GM18868 (cell line): ENCODE data around the gene EHBP1.

Source experiments
- ATAC-seq: cut with Tn5 transposase; IDR thresholded peaks from one replicate; pipeline ENCODE4 v1.9.1; 2021; ENCODE audit warnings: mild to moderate bottlenecking, moderate library complexity; ENCODE audit not compliant: unreplicated experiment

The EHBP1 gene

DNA sequence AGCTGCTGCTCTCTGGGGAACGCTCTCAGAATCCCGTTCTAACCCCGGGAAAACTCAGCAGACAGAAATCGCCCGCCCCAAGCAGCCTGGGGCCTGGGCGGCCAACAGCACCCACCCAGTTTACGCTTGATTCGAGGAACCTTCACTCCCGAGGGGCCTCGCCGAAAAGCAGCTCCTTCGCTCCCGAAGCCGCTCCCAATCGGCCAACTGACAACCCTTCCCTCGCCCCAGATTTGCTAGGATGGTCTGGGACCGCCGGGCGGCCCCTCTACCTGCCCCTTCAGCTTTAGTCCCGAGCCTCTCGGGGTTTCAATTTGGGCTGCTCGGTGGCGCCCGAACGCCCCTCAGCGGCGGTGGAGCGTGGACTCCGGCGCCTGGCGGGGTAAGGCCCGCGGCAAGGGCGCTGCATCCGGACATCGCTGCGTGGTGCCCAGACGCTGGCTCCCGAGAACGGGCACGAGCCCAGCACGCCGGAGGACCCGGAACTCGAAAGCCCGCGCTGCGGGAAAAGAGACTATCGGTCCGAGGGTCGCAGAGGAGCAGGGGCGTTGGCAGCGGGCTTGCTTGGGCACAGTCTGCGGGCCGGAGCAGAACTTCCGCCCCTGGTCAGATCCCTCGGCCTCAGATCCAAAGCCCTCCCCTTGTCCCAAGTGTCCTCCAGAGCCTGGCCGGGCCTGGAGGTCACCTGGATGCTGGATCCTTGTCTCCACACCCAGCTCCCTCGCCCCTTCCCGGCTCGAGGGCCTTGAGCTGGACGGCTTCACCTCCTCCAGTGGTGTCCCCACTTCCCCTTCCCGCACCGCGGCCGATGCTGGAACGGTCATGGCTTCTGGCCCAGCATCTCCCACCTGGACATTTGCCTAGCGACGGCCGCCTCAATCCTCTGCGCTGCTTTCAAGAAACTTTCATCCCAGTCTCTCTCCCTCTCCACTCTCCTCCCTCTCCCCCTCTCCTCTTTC, 342.1 kb downstream of the EHBP1 start:
- ATAC-seq = peak; percentile 19

GRCh38 chr2:63048367-63049171, 343.1 kb downstream of the EHBP1 start:
- no peak for ATAC-seq

GRCh38 chr2:63049211-63049969, 343.9 kb downstream of the EHBP1 start:
- ATAC-seq = no peak

- no peak for ATAC-seq
These were observed 344.4 kb downstream of the EHBP1 start for GRCh38 chr2:63049970-63050333.

DNA sequence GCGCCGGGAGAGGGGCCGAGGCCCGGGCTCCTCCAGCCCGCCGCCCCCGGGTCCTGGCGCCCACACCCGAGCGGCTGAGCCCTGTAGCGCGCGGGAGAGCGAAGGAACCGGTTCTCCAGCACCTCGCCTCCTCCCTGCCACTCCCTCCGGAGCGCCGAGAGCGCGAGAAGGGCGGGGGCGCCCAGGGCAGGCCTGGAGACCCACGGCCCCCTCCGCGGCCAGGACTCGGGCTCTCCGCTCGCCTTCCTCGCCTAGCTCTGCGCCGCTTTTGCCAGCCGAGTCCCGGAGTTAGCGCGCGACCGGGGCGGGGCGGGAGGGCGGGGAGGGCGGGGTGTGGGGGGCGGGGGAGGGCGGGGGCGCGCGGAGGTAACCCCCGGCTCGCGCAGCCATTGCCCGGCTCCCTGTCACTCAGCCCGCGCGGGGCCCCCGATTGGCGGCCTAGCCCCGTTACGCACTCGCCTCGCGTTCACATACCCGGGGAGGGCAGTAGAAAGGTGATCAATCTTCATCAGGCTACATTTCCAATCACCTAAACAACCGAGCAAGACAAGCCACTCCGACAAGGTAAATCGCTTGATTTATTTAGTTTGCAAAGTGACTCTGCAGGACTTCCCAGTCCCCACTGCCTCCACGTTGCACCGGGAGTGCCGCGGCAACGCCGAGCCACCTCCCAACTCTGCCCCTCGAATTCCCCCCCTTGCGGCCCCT, 345.0 kb downstream of the EHBP1 start, which contains the start of gene OTX1:
OTX1 (plus strand) TSS at position 497 of the 708 bp plus-strand sequence. CDS start 2,161 bp downstream, outside the sequence.
- peak; percentile 80 for ATAC-seq

DNA sequence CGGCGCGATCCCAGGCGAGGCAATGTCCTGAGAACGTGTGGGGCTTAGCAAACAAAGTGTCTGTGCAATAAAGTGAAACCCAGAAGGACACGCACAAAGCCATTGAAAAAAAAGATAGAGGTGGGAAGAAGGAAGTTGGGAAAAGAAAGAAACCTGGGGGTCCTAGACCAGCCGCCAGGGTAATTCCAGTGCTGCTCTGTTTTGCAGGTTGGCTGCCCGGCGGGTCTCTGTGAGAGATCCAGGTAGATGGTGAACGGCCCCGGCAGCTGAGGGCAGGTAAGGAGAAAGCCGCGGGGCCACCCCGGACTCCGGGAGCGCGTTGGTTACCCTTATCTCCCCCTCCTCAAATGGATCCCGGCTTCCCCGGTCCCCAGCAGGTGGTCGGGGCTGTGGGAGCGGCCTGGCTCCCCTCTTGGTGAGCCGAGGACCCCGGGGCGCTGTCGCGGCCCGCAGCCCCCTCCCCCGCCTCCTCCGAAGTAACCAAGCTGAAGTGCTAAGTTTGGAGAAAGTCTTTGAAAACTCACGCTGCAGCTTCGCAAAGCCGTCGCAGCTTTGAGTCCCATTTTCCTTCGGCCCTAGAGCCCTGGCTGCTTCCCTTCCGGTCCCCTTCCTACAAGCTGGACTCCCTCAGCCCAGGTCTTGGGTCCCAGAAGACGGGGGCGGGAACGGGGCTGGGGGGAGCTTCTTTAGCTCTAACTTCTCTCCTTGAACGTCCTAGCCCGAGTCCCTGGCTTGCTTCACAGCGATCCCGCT, 345.7 kb downstream of the EHBP1 start:
- ATAC-seq = no peak

GRCh38 chr2:63051795-63052333, 346.4 kb downstream of the EHBP1 start:
- ATAC-seq = no peak

DNA sequence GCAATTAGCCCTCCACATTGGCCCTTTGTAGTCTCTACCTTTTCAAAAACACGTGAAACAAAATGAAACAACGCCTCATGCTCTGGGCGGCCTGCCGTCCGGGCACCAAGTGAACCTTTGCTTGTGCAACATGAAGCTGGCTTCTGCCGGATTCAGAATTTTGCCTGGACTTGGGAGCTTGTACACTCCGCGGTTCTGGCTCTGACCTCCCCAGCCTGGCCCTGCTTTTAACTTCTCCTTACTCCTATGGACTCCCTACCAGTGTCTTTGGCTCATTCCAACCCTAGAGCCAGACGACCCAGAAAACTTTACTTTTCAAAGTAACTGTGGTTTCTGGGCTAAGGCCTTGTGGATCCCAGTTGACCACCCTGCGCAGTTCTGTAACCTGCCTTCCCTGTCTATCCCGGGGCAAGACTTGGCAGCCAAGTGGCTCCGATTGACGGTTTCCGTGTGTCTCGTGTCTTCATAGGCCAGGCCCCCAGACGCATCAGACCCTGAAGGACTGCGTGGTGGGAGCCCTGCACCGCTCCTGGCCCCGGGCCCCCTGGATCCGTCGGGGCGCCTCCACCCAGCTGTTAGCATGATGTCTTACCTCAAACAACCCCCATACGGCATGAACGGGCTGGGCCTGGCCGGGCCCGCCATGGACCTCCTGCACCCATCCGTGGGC, 347.0 kb downstream of the EHBP1 start:
- no peak for ATAC-seq

- no peak for ATAC-seq
These were observed 347.8 kb downstream of the EHBP1 start for GRCh38 chr2:63053081-63053888.

DNA sequence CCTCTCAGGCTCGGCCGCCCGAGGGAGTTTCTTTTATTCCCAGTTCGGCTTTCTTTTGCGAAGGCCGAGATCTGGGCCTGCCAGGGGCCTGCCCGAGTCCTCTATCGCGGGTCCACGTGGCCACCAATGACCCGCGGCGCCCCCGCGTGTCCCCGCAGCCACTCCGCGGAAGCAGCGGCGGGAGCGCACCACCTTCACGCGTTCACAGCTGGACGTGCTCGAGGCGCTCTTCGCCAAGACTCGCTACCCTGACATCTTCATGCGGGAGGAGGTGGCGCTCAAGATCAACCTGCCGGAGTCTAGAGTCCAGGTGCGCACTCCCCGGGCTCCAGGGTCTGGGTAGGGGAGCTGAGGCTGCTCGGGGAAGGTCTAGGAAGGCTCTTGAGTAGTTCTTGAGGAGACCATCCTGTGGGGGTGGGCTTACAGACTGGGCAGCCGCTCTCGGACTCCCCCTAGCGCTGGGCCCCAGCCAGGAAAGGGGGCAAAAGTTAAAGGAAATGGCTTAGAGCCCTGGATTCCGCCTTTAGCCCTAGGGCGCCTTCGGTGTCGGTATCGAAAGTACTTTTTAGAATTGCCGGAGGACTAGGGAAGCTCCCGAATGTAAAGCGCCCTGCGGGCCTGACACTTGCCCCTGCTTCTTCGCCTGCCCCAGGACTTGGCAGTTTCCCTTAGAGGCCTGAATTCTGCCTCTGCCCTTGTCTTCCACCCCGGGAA, 348.5 kb downstream of the EHBP1 start:
- ATAC-seq = no peak

GRCh38 chr2:63054841-63055225, 349.3 kb downstream of the EHBP1 start:
- ATAC-seq = no peak

DNA sequence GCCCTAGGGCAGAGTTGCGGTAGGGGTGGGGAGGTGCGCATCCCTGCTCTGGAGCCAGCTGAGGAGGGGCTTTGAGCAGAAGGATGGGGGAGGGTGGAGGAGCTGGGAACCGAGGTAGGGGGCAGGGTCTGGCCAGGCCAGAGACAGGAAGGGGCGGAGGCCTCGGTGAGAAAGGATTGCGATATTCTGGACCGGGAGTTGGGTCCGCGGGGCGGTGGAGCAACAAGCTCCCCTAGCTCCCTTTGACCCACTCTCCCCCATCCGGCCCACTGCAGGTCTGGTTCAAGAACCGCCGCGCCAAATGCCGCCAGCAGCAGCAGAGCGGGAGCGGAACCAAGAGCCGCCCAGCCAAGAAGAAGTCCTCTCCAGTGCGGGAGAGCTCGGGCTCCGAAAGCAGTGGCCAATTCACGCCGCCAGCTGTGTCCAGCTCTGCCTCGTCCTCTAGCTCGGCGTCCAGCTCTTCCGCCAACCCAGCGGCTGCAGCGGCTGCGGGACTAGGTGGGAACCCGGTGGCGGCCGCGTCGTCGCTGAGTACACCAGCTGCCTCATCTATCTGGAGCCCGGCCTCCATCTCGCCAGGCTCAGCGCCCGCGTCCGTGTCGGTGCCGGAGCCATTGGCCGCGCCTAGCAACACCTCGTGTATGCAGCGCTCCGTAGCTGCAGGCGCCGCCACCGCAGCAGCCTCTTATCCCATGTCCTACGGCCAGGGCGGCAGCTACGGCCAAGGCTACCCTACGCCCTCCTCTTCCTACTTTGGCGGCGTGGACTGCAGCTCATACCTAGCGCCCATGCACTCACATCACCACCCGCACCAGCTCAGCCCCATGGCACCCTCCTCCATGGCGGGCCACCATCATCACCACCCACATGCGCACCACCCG, 350.0 kb downstream of the EHBP1 start:
- no peak for ATAC-seq

DNA sequence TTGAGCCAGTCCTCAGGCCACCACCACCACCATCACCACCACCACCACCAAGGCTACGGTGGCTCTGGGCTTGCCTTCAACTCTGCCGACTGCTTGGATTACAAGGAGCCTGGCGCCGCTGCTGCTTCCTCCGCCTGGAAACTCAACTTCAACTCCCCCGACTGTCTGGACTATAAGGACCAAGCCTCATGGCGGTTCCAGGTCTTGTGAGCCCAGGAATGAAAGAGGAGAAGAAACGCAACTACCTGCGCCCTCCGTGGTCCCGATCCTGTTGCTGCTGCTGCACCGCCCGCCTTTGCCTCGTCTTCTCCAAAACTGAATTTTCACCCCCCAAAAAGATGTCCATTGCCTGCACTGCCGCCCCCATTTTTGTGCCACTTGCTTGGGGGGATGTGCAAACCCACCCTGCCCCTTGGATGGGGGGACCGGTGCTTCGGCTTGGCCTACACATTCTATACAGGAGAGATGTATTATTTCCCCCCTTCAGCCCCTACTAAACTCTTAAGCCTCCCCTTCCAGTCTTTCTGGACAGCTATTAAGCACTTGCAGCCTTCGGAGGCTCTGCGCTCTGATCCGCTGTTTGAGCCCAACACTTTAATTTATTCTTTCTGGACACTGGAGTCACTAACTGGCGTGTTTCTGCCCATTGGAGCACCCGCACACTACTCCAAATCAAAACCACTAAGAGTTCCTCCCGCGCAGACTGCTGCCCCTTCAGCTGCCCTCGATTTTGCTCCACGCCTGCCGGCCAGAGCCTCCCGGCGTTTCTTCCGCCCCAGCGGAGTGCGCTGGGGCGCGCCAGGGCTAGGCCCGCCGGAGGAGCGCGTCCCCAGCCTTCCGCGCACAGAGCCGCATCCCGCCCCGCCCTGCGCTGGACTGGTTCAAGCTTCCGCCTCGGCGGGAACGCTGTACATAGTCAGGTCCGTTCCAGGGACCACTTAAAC, 350.9 kb downstream of the EHBP1 start:
- ATAC-seq = peak; percentile 44

DNA sequence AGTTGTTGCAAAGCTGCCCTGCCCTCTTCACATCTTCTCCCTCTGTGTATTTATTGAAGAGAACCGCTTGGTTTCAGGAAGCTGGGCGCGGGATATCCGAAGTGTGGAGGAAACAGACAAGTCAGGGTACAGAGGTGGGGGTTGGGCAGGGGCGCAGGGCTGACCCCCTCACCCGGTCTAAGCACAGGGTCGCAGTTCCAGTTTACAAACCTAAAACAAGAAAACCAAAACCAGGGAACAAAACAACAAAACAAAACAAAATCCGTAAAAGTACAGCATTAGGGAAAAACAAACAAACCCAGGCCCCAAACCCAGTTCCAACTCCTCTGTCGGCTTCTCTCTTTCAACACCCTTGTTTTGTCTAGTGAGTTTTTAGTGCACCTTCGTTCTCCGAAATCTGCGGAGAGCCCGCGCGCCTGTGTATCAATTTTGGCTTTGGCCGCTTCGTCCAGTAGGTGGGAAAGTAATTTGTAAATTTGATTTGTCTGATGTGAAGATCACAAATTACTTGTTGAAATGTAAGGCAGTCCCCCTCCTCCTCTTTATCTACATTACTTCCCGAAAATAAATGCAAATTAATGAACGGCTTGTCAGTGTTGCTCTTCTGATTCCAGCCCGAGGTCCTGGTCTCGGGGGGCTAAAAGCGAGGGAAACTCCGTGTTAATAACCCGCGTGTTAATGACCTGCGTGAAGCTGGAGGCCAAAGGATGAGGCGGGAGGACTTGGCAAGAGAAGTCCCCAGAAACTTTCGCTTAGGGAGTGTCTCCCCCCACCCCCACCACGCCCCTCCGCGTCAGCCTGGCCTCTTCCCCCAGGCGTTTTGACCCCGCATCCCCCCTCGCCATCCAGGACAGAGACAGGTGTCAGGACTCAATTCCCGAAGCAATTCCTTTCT, 352.0 kb downstream of the EHBP1 start:
- no peak for ATAC-seq
